ENCODE results near the gene ATP2C2.

The ATP2C2 gene

DNA sequence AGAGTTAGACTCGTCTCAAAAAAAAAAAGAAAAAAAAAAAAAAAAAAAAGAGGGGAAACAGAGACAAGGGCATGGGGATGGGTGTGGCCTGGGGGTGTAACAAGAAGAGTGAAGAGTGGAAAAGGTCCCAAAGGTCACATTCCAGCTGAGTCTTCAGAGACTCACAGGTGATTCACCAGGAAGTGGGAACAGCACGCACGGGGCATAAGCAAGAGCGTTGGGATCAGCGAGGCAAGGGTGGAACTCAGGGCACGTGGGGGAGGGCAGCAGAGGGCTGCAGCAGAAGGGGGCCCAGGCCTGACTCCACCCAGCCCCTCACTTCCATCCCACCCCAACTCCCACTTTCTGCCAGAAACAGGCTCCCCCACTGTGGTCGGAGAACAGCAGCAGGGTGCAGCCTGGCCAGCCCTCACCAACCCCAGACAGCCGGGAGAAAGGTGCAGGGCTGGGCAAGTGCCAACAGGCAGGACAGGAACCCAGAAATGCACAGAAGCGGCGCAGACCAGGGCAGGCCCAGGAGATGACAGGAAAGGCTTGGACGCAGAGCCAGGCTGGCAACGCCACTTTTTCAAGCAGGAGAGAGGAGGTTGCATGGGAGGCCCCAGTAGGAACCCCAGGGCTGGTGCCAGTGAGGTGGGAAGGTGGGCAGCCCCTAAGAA is 132.9 kb downstream of the ATP2C2 start:
- no peak for DNase-seq

DNA sequence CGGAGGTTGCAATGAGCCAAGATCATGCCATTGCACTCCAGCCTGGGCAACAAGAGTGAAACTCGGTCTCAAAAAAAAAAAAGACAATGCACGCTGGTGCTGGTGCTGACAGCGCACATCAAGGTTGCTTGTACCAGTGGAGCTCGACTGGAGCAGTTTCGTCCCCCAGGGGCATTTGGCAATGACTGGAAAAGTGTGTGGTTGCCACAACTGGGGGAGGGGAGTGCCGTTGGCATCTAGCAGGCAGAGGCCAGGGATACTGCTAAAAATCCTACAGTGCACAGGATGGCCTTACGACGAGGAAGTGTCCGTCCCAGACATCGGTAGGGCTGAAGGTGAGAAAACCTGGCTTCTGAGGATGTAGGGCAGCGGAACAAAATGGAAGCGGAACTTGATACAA is 133.7 kb downstream of the ATP2C2 start:
- no peak for DNase-seq

DNA sequence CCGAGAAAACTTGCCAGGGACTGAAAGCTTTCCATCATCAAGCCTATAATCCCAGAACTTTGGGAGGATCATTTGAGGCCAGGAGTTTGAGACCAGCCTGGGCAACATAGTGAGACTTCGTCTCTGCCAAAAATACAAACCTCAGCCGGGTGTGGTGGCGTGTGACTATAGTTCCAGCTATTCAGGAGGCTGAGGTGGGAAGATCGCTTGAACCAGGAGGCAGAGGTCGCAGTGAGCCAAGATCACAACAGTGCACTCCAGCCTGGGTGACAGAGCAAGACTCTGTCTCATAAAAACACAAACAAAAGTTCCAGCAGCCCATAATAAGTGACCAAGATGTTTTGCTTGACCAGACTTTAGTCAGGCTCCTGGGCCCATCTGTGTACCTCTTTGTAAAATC is 134.2 kb downstream of the ATP2C2 start:
- no peak for DNase-seq

DNA sequence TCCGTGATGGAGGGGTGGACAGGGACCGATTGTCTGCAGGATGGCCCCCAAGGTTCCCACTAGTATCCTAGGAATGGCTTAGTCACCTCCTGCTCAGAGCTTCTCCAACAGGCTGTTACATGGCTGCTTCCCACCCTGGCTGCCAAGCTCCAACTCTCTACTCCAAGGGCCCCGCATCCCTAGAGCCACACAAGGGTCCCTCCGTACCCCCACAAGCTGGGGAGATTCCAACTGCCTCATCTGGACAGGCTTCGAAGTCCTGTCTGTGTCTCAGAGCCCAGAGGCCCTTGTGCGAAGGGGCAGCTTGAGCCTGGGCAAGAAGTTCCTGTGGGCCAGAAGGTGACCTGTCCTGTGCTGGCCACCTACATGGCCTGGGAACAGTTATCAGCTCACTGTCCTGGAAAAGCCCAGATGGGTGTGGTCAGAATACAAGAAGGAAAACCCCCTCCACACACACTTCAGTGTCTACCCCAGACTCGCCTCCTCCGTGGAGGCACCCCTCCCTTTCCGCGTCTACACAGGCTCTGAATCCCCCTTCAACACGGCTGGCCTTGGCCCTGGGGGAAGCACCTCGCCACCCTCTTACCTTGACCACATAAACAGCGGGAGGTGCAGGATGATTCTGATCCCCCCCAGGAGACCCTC is 135.5 kb downstream of the ATP2C2 start:
- DNase-seq: no peak

DNA sequence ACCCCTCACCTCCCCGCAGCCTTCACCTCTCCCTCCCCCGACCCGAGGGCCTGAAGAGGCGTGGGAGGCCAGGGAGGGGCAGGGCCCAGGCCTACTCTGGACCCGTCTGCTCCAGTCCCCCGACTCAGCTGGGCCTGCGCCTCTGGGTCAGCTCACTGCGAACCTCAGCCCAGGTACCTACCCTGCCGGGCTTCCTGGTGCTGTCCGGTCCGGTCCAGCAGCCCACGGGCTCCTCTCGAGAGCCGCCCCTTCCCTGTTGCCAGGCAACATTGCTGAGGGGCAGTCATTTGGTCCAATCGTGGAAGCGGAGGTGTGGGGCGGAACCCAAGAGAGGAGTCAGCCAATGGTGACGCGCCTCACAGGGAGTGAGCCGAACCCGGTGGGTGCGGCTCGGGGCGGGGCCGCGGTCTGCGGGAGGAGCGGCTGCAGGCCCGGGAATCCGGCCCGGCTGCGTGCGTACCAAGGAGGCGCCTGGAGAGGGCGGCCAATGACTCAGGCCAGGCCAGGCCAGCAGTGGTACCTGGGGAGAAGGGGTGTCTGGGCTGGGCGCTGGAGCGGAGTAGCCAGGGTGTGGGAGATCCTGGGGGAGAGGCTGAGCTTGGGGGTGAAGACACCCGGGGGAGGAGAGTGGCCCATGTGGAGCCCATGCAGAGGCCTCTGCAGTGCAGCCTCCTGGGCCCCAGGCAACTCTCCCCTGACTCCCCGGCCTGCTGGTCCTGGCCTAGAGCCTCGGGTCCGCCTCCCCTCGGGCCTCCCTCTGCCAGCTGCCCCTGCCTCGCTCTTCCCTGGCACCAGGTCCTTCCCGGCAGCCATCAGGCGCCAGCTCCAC is 136.3 kb downstream of the ATP2C2 start, which contains the start of gene MEAK7:
Gene MEAK7 (minus strand): TSS at position 240 of the 829 bp plus-strand sequence. CDS start 6,573 bp downstream, outside the sequence.
- DNase-seq: peak; percentile 99

DNA sequence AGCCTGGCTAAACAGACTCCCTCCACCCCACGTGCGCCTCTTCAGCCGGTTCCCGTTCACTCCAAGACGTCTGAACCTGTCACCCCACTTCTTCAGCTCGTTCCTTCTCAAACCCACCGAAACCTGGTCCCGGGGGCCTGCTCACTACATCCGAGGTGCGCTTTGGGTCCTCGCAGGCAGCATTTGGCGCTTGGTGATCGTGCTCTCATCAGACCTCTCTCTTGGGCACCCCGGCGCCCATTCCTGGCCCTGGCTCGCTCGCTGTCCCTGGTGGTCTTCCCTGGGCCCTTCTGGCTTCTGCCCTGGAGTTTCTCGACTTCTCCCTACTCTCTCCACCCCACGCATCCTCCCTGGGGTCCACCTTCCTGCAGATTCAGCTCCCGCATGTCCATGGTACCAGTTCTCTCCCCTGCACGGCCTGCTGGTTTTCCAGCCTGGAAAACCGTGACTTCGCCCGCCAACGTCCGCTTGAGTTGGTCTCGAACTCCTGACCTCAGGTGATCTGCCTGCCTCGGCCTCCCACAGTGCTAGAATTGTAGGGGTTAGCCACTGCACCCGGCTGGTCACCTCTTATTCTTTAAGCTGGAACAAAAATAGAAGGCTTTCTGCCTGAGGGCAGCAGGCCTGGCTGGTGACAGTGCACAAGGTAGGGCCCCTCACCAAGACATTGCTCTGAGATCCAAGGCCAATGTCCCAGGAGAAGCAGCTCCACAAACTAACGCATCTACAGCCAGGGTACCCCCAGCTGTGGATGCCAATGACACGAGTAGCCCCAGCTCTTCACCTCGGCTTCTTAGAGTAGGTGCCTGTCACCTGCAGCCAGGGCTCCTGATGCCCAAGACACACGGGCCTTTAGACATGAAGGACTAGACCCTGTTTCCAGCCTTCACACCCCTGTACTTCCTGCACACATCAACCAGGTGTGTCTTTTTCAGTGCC is 137.2 kb downstream of the ATP2C2 start:
- no peak for DNase-seq

DNA sequence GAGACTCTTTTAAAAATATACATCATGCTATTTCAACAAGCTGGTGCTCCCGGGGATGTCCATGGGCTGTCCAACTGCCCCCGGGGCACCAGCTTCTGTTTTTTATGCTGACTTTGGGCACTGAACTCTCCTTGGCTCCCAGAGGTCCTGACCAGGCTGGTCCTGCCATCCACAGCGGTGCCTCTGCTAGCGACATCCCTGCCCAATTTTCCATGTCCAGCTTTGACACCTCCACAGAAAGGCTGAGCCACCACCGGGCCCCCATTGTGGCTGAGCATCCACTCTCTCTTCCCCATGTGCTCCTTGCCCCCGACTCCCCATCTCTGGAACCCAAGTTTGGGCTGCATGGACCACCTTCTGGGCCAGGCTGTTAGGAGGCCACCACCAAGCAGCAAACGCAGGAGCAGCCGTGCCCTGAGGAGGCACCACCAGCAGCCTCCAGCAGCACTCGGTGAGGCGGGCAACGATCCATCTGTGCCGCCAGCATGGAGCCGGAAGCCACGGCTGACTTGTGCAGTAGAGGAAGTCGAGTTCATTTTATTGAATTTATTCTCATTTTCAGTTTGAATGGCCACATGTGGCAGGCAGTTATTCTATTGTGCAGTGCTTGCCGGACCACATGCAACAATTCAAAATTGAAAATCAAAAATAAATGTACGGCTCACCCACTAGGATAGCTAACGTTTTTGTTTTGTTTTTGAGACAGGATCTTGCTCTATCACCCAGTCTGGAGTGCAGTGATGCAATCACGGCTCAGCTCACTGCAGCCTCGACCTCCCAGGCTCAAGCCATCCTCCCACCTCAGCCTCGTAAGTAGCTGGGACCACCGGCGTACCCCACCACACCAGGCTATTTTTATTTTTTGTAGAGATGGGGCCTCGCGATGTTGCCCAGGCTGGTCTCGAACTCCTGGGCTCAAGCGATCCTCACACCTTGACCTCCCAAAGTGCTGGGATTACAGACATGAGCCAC is 139.0 kb downstream of the ATP2C2 start:
- DNase-seq: peak; percentile 43

DNA sequence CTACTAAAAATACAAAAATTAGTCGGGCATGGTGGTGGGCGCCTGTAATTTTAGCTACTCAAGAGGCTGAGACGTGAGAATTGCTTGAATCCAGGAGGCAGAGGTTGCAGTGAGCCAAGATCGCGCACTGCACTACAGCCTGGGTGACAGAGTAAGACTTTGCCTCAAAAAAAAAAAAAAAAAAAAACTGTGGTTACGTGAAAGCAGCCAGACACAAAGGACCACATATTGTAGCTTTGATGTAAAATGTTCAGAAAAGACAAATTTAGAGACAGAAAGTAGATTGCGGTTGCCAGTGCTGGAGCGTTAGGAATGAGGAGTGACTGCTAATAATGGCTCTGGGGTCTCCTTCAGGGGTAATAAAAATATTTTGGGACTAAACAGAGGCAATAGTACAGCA is 140.2 kb downstream of the ATP2C2 start:
- DNase-seq: no peak

DNA sequence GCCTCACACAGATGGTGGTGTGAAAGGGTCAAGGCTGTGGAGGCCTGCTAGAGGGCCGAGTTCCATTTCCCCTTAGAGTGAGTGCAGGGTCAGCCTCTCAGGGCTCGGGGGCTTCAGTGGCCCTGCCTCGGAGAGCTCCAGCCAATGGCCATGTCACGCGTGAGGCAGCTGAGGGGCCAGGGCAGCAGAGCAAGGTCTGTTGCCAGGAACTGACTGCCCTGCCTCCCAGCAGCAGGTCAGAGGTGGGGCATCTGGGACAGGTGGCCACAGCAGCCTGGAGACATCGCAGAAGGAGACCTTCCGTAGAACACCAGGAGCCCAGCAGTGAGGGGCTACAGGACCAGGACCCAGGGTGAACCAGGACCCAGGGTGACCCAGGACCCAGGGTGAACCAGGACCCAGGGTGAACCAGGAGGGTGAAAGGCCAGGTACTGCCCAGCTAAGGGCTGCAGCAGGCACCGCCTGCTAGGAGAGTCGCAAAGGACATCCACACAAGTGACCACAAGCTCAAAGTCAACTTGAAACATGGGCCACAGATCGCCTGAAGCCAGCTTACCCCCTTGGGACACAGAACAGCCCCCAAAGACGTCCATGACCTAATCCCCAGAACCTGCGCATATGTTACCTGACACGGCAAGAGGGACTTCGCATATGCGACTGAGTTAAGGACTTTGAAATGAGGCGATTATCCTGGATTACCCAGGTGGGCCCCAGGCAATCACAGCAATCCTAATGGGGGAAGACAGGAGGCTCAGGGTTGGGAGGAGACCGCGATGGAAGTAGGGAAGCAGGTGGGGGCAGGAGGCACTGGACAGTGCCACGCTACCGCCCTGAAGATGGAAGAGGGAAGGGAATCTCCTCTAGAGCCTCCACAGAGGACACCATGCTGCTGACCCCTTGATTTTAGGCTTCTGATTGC is 141.0 kb downstream of the ATP2C2 start:
- DNase-seq: no peak

DNA sequence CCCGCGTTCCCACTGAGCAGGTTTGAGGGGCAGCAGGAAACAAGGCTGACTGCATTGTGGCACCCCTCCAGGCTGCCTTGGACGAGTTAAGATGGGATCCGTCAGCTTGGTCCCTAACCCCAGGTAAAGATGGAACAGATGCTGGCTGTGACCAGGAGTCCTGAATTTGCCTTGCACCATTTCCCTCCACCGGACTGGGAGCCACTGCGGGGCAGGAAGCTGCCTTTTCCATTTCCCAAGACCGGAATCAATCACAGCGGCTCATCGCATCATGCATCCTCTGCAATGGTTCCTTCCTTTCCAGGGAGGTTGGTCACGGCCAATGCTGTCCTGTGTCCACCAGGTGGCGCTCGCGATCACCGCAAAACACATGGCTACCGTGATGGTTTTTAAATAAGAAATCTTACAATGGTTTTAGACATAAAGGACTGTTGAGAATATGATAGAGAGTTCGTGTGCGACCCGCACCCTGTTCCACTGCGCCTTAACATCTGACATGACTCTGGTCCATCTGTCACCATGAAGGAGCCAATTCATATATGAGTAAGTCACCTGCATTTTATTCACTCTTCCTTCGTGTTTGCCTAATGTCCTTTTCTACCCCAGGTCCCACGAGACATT is 143.0 kb downstream of the ATP2C2 start:
- peak; percentile 88 for DNase-seq

DNA sequence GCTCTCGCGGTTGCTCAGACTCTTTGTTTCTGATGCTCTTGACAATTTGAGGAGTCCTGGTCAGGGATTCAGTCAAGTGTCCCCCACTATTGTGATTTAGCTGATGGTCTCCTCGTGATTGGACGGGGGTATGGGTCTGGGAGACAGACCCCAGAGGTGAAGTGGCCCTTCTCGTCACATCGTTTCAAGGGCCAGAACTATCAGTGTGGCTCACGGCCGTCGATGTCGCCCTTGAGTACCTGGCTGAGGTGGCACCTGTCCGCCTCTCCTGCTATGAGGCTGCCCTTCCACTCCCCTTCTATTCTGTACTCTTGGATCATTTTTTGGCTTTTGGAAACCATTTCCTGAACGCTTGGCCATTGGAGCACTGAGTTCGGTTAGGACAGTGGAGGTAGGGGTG is 143.5 kb downstream of the ATP2C2 start:
- DNase-seq: no peak

DNA sequence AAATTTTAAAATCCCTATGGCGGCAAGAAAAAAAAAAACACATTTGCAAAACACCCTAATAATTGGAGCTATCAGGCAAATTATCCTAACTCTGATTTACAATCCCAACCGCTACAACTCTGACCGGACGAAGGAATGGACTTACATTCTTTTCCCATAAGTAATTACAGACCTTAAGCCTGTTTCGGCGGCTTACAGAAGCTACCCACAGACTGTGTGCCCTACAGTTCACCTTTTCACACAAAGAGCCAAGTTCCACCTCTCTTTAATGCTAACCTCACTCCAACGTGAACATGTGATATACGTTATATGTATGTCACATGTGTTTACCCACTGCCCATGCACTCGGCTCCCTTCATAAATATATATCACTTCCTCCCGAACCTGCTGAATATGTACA is 144.8 kb downstream of the ATP2C2 start:
- DNase-seq: no peak

DNA sequence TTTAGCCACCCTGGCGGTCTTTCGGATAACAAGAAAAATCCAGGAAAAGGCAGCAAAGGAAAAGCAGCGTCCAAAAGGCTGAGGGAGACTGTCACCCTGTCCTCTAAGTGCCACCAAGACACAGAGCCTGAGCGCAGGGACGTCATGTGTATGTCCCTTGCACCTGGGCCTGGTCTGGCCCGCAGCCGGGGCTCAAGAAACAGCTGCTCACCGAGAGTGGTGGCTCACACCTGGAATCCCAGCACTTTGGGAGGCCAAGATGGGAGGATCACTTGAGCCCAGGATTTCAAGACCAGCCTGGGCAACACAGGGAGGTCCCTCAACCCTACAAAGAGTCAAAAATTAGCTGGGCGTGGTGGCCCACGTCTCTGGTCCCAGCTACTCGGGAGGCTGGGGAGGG is 145.3 kb downstream of the ATP2C2 start:
- DNase-seq: no peak
